T-helper 2 cell treated with Interferon-gamma antibody and Interleukin-4, amounts not matched to agents 100 ng/mL and 5 ng/mL, for 36 hours (primary cell): Measurements from ENCODE around the gene ASB15. TPM values are rescaled to one million over a fixed set of nuclear protein-coding genes. Genes with fewer than 3 reads are reported as not detected.

ENCODE experiments used
- intact Hi-C: fragments of 100-400 bp; cut with micrococcal nuclease; formaldehyde crosslinking; loops from one replicate; pipeline ENCODE4 v1.15.1; 2023
- total RNA-seq: library from RNA; stranded (reverse); gene quantifications from 2 replicates; pipeline ENCODE4 v1.2.3, GENCODE V29; 2022

Gene ASB15
- total RNA-seq, 1 donor from 2014 or later = not detected

DNA sequence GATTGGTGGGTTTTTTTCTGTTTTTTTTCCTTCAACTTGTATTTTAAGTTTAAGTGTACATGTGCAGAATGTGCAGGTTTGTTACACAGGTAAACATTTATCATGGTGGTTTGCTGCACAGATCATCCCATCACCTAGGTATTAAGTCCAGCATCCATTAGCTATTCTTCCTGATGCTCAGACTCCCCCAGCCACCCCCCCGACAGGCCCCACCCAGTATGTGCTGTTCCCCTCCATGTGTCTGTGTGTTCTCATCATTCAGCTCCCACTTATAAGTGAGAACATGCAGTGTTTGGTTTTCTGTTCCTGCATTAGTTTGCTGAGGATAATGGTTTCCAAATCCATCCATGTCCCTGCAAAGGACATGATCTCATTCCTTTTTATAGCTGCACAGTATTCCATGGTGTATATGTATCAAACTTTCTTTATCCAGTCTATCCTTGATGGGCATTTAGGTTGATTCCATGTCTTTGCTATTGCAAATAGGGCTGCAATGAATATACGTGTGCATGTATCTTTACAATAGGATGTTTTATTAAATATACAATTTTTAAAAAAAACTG, 32.5 kb downstream of the ASB15 start:
- intact Hi-C loops = loop anchor here (2.0 kb wide), 1 partner anchor 231 kb away; no protein-coding TSS in a partner anchor

DNA sequence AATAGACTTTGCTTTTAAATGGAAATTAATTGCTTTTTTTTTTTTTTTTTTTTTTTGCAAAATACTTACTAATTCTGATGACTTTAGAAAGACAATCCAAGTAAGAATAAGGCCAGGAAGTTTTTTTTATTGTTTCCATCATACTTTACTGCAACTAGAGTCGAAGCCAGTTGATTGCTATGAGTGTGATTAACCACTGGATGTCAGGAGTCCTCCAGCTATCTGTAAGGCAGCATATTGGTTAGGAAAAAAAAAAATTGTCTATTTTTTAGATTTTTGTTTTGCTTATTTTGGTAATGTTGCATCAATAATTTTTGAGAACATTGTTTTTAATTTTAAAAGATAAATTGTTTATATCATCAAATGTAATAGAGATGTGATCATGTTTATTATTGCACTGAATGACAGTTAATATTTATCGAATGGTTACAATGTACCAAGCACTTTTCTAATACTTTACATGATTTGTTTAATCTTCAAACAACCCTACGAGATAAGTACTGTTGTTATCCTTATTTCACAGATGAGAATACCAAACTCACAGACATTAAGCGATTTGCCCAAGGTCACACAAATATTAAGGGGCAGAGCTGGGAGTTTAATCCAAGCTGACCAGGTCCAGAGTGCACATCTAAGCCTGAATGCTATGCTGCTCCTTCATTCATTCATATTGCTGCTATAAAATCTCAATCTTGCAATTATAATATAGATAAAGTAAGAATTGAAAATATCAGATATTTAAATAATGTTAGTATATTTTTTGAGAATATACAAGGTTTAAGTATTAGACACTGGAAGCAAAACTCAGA, 34.1 kb downstream of the ASB15 start:
- intact Hi-C loops = loop anchor here (2.0 kb wide), 1 partner anchor 229 kb away; no protein-coding TSS in a partner anchor

DNA sequence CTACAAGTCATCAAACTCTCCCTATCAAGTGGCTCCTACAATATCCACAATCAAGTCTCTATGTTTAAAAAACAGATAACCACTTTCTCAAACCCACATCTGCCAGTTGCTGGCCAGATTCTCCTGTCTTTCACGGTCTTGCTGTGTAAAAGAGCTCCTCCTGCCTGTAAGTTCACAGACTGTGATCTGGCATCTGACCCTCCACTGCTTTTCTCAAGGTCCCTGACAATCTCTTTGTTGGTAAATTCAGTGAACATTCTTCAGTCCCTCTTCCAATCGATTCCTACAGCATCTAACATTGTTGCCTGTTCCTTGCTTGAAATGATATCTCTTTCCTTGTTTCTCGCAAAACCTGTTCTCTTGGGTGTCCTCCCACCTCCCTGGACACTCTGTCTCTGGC, 35.6 kb downstream of the ASB15 start:
- intact Hi-C loops = no loop called here

DNA sequence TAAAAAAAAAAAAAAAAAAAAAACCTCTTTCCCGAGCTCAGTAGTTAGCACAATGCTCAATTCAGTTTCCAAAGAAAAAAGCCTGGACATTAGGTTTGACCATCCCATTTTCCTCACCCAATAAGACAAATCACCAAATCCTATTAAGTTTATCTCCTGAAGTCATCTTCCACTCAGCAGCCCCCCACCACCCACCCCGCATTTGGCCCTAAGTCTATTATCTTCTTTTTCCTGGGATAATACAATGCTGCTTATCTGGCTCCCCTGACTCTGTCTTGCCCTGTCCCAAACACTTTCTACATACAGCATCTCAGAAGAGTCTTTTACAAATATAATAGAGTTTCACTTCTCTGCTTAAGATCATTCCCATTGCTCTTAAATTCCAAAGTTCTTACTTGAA, 36.3 kb downstream of the ASB15 start:
- intact Hi-C loops = no loop called here

DNA sequence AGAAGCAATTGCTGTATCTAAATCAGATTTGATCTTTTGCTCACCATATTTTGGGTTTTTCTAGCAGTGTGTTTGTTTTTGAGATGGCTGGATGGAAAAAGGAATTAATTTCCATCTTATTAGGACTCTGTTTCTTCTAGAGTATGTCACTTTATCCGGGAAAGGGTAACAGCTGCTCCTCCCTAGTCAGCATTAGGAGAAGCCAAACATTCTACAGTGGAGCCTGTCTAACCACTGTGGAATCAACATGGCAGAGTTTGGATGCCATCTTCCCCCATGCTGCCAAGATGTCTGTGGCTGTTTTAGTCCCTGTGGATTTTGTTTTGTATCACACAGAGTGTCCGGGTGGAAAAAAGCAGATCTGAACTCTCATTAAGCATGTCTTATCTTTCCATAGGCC, 38.0 kb downstream of the ASB15 start:
- intact Hi-C loops = no loop called here

DNA sequence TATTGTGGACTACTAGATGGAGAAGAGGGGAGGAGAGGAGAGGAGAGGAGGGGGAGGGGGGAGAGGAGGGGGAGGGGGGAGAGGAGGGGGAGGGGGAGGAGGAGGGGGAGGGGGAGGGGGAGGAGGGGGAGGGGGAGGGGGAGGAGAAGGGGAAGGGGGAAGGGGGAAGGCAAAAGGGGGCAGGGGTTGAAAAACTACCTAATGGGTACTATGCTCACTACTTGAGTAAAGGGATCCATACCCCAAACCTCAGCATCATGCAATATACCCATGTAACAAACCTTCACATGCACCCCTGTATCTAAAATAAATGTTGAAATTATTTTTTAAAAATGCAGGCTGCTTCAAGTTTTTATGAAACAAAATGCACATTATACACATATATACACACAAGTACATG, 39.0 kb downstream of the ASB15 start:
- intact Hi-C loops = no loop called here

DNA sequence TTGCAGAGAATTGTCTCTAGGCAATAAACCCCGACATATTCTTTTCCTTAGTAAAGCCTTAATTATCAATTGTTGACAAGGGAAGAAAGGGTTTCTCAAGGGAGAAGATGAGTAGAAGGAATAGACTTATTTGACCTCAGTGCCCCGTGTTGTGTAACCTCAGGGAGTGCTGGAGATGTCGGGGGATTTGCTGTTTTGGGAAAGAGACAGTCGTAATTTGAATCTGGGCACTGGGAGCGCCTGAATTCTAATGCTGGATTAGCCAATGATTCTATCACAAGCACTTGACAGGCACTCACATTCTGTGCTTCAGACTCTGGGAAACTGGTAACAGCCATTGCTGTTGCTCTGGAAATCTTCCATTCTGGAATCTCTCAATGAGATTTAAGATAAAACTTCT, 40.3 kb downstream of the ASB15 start:
- intact Hi-C loops = no loop called here

DNA sequence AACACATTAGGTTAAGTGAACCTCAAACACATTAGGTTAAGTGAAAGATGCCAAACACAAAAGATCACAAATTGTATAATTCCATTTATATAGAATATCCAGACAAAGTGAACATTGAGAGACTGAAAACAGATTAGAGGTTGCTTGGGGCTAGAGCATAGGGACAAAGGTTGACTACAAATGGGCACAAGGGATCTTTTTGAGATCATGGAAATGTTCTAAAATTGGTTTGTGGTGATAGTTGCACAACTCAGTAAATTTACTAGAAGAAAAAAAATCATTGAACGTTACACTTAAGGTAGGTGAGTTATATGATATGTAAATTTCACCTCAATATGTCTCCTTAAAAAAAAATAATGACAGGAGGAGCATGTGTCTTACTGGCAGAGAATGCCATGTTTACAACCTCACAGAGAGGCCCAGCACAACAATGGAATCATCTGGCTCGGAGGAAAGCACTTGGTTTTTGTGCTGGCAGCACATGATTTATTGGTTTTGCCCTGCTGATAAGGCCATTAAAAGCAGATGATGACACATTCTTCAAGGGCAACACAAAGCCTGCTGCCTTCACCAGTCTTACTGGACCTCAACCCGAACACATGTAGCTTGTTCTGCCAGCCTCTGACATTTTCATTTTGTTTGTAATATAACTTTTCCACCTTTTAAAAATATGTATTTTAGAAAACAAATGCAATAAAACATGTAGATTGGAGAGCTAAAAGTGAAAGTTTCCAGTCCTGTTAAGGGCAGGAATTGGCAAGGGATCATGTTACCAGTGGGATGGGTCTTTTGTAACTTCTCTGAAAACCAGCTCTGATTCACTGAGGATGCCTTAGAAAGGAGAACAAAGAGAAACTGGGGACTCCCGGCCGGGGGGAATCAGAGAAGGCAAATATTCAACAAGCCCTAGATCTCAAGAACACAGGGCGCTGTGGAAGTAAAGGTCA, 42.1 kb downstream of the ASB15 start:
- intact Hi-C loops = no loop called here

DNA sequence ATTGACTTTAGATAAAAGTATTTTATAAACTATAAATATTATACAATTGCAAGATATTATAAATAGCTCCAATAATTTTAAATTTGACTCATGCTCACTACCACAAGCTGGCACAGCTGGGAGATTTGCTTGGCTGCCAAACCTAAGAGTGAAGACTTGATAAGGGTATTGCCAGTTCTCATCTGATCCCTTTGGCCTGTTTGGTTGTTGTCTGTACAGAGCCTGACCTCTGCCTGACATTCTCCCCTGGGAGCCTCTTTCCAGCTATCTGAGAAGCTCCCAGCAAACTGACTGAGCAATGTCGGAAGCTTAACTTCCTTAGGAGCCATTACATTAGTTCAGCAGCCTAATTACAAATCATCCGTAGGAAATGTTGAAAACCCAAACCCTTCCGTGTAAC, 43.9 kb downstream of the ASB15 start:
- intact Hi-C loops = no loop called here

DNA sequence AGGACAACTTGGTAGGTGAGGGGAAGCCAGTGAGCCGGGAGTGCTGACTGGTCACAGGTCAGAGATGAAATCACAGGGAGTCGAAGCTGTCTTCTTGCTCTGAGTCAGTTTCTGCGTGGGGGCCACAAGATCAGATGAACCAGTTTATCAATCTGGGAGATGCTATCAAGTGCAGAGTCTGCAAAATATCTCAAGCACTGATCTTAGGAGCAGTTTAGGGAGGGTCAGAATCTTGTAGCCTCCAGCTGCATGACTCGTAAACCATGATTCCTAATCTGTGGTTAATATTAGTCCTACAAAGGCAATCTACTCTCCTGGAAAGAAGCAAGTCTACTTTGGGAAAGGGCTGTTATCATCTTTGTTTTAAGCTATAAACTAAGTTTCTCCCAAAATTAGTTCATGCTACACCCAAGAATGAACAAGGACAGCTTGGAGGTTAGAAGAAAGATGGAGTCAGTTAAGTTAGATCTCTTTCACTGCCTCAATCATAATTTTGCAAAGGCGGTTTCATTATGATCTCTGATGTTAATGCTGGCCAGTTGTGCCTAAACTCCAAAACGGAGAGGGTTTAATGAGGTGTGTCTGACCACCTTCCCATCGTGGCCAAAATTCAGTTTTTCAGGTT, 45.6 kb downstream of the ASB15 start:
- intact Hi-C loops = no loop called here

DNA sequence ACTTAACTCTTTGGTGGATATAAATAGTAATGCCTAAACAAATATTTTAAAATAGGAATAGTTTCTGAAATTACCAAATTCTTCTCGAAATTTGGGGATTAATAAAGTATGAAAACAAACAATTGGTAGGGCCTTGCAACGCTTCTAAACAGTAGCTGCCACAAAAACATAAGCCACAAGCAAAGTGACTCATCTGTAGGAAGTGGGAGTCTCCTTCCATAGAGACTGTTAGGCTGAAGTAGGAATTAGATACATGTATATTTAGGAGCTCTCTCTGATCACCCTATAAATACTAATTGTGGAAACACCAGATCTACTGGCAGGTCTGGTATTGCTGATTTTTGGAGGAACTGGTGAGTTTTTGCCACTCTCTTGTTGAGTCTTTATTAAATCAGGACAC, 48.3 kb downstream of the ASB15 start:
- intact Hi-C loops = no loop called here

DNA sequence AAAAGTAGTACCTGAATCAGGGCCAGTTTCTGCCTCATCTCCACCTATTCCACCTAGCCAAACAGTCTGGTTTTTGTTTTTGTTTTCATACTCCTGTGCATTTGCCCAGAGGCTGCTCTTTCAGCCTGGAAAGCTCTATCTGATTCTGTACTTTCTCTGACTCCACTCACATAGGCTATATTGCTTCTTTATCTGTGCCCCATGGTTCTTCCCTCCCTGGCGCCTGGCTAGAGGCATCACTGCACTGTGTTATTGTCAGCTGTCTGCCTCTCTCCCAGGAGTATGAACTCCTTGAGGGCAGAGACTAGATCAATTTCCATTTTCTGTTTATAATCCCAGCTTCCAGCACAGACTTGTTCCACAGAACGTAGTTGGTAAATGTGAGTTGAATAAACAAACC, 49.0 kb downstream of the ASB15 start:
- intact Hi-C loops = no loop called here

DNA sequence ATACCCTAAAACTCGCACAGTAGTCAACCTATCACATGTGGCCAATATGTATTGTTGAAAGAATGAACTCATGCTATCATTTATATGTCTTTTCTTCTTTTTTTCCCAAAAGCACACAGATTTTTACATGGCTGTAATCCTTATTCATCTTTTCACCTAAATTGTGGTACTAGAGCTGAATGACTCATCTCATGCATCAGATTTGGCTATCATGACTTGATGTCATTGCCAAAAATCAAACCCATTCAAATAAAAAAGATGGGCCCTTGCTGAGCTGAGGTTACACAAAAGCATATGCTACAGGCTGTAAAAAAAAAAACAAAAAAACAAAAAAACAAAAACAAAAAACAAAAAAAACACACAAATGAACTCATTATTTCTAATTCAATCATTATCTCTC, 50.8 kb downstream of the ASB15 start:
- intact Hi-C loops = no loop called here

DNA sequence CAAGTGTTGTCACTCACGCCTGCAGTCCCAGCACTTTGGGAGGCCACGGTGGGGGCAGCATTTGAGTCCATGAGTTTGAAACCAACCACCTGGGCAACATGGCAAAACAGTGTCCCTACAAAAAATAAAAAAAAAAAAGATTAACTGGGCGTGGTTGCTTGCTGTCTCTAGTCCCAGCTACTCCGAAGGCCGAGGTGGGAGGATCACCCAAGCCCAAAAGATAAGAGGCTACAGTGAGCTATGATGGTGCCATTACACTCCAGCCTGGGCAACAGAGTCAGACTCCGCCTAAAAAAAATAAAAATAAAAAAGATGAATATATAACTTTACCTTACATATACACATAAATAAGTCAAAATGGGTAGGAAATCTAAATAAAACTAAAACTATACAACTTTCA, 51.5 kb downstream of the ASB15 start:
- intact Hi-C loops = no loop called here

DNA sequence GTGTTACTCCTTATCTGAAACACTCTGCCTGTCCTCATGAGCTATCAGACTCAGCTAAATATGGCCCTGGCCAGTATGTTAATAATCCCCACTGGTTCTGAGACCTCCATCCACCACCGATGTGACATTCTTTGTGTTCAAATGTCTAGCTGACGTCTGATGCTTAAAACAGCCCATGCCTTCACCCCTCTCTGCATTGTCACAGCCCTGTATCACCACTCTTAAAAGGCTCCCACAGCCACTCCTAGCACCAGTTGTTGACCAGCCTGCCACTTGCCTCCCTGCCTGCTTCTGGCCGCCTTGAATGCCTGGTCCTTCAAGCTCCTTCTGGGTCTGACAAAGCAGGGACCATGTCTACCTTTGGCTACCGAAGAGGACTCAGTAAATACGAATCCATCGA, 54.0 kb downstream of the ASB15 start, which contains the start of gene LMOD2:
Gene LMOD2 (plus strand): TSS at position 253 of the 400 bp plus-strand sequence. CDS start 98 bp downstream, at position 351.
- intact Hi-C loops = no loop called here

DNA sequence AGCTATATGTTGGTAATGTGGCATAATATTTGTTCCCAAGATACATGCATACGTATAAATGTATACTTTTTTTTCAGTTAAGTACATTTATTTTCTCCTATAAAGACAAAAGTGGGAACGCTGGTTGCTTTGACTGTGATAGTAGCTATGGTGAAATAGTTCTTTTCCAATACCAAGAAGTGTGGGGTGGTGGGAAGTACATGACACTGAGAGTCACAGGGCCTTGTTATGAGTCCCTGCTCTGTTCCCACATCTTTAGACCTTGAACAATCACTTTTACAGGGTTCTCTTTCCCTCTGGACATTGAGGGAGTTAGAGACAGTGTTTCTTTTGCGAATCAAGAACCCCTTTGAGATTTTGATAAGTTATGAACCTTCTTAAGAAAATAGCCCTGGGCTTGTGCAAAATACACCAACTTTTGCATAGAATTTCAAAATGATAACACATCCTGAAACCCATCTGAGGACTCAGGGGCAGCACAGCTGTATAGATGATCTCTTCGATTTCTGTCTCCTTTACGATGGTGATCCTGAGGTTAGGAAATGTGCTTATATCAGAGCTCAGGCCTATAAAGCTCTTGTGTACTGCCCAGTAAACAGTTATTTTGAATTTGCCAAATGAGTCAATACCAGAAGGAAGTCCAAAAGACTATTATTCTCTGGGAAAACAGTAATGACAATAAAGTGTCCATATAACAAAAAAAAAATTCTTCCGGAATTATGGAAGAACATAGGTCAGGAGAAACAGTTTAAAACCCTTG, 55.1 kb downstream of the ASB15 start:
- intact Hi-C loops = no loop called here

DNA sequence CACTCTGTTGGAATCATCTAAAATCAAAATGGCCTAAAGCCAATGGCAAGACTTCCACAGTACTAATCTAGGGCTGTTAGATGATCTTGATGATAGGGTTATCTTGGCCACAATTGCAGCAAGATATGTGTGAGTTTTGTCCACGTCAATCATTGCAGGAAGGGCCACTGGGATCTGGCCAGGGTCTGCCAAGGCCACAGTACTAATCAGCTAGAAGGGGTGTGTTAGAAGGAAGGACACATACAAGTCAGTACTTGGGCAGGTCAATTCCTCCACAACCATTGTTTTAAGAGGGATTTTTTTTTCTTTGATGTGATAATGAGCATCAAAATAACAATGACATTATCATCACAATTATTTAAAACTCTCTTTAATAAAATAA, 55.7 kb downstream of the ASB15 start:
- intact Hi-C loops = no loop called here

DNA sequence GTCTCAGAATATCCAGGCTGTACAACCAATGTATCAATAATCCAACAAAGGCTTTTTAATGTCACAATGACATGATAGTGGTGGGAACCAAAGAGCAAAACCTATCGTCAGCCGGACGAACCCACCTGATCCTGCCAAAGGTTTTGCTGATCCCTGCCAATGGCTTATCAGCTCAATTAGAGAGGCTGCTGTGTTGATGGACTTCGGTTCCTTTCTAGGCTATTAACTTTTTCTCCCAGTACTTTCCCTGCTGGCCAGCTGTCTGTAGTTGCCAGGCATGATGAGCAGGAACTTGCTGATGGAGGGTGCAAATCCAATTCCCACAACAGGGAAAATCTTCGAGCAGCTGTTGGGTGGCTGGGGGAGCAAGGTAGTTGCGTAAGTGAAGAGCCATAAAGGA, 56.4 kb downstream of the ASB15 start:
- intact Hi-C loops = no loop called here

DNA sequence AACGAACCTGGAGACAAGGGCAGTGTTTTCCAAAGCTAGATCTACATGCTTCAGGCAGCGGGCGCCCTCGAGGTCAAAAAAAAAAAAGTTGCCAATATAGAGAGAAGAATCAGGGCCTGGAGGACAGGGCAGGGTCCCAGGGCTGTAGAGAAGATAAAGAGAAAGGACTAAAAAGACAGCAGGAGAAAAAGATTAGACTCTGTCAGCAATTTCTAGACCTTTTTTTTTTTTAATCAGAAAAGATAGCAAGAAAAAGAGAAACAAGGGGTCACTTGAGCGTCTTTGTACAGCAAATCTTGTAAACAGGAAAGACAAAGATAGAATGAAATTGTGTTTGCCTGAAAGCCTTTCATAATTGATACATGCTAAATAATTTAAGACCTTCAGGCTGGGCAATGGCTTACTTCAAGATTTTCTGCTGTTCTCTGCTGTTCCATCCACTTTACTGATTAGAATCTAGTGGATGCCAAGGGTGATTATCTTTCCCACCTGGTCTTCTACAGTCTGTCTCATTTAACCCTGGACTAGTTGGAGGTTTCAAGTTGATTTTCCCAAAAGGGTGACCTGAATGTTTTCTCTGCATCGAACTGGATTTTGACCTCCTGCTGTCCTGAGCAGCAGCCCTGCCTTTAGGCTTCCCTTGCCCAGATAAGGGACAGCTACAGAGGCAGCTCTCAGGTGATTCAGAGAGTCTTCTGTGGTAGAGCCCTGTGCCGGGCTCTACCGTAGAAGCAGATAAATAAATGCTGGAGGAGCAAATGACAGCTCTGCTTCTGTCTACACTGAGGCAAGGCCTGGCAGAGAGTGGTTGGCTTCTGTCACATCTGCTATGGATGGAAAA, 59.1 kb downstream of the ASB15 start:
- intact Hi-C loops = no loop called here

DNA sequence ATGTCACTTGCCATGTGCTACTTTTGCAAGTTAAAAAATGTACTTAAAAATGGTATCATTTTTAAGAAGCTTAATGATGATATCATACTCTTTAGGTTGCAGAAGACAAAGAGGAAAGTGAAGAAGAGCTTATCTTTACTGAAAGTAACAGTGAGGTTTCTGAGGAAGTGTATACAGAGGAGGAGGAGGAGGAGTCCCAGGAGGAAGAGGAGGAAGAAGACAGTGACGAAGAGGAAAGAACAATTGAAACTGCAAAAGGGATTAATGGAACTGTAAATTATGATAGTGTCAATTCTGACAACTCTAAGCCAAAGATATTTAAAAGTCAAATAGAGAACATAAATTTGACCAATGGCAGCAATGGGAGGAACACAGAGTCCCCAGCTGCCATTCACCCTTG, 60.1 kb downstream of the ASB15 start:
- intact Hi-C loops = no loop called here
